Articular chondrocyte of knee joint (primary cell): ENCODE measurements around the gene CHCHD5. TPM values are rescaled to one million over a fixed set of nuclear protein-coding genes. Genes with fewer than 3 reads are reported as not detected.

Experiments
- small RNA-seq: library from RNA; depleted of rRNA; stranded (forward); fragments of <200 nt; gene quantifications from one replicate; pipeline ENCODE3, GENCODE V24; 2012
- total RNA-seq: library from RNA; depleted of rRNA; stranded (reverse); fragments of >200 nt; gene quantifications from 2 replicates; pipeline ENCODE4 v1.2.3, GENCODE V29; 2012

Gene CHCHD5, protein sequence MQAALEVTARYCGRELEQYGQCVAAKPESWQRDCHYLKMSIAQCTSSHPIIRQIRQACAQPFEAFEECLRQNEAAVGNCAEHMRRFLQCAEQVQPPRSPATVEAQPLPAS
- total RNA-seq, result 10.3 and 11.2 TPM in 2 replicates

DNA sequence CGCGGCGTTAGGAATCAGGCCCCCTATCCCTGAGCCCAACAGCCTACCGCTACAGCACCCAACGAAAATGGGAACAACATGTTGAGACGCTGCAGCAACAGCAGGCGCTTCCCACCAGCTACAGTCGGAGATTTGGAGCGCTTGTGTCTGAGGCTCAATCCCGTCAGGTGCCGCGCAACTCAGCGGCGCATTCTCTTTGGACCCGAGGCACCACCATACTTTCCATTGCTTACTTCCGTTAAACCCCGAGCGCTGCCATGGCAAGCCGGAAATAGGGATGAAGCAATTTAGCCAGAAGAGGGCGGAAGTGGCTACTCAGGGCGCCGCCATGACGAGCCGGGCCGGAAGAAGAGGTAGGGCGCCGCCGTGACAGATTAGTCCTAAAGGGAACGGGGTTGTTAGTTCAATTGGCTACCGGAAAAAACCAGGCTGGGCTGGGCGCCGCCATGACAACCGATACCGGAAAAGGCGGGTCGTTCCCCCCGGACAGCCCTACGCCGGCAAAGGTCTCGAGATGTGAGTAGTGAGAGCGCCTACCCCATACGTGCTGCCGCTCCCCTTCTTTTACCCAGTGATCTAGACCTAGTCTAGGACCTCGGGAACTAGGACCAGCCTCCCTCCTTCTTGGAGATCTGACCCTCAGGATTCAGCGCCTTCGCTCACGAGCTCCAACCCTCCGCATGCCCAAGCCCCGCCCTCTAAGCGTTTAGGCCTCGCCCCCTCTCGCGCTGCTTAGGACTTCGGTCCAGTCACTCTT is at the start of gene CHCHD5:
Gene CHCHD5 (plus strand): TSS at position 476 of the 757 bp plus-strand sequence. CDS start 39 bp downstream, at position 515.

DNA sequence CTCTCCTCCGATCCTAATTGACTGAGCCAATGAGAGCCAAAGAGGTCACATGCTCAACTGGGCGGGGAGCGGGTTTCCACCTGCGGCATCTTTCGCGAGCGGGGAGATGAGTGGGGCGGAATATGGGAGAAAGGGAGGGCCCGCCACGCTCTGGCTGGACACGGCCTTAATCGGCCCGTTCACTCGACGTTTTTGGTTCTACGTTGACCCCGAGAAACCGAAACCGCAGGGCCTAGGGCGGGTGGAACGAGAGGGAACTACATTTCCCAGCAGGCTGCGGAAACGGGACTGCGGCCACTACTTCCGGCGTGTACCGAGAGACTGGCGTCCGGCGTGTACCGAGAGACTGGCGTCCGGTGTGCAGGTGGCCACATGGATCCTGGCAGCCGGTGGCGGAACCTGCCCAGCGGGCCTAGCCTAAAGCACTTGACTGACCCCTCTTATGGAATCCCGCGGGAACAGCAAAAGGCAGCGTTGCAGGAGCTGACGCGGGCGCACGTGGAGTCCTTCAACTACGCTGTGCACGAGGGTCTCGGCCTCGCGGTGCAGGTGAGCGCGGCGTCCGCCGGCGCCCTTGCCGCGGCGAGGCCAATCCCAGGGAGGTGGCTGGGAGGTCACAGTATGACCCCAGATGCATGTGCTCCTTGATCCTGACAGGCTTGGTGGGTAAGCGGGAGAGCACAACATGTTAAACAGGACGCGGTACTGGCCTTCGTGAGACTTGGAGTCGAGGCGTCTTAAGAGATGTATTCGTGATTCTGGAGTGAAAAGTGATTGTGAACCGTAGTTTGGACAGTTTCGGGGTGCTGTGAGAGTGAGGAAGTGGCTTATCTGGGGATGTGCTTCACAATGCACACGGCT is 42.1 kb upstream of the CHCHD5 start, which contains the start of gene POLR1B:
Gene POLR1B (plus strand): TSS at position 343 of the 861 bp plus-strand sequence. CDS start 30 bp downstream, at position 373.

Small RNAs within 50 kb of the gene (small RNA-seq; reads per million reads assigned to genes)
- not detected for gene RF00019

Other genes starting within 250 kb of the CHCHD5 start
- gene RGPD8, start 151.0 kb upstream of the CHCHD5 start, total RNA-seq, result 22.5 and 43.3 TPM in 2 replicates
- gene TTL, start 102.5 kb upstream of the CHCHD5 start, total RNA-seq, result 63.0 and 71.1 TPM in 2 replicates
- 13.9 and 14.8 TPM in 2 replicates for gene POLR1B, start 42.1 kb upstream of the CHCHD5 start, total RNA-seq
- 51.7 and 61.2 TPM in 2 replicates for gene SLC20A1, start 61.3 kb downstream of the CHCHD5 start, total RNA-seq
- not detected in 2 replicates for gene NT5DC4, start 136.4 kb downstream of the CHCHD5 start, total RNA-seq
- 7.1 and 13.5 TPM in 2 replicates for gene CKAP2L, start 180.0 kb downstream of the CHCHD5 start, total RNA-seq
- gene IL1A, start 199.9 kb downstream of the CHCHD5 start, total RNA-seq, result not detected in 2 replicates